GM11168 (cell line): ENCODE data around the gene DOCK9.

Experiments
- in situ Hi-C: fragments of 300-500 bp; cut with MboI; formaldehyde crosslinking; loops from one replicate; pipeline ENCODE4 v1.12.0; 2022; ENCODE audit warnings: low sequenced_read_pairs; ENCODE audit not compliant: unreplicated experiment

The DOCK9 gene

GRCh38 chr13:98839856-98840769 is 137.8 kb downstream of the DOCK9 start:
- in situ Hi-C loops: no loop called here

GRCh38 chr13:98838776-98839175 is 139.1 kb downstream of the DOCK9 start:
- in situ Hi-C loops: no loop called here

DNA sequence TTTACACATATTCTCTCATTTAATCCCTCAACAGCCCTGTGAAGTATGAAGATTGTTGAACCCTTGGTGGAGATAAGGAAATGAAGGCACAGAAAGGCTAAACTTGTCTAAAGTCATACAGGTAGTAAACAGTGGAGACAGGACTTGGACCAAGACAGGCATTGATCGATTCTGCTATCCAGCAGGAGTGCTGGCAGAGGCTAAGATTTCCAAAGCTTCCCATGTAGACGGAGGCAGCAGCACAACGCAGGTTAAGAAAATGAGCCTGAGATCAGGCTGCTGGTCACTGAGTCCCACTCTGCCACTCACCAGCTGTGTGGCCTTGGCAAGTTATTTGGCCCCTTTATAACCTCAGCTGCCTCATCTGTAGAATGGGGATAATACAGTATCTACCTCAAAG is 140.0 kb downstream of the DOCK9 start:
- in situ Hi-C loops: no loop called here

GRCh38 chr13:98835156-98835555 is 142.7 kb downstream of the DOCK9 start:
- in situ Hi-C loops: no loop called here

DNA sequence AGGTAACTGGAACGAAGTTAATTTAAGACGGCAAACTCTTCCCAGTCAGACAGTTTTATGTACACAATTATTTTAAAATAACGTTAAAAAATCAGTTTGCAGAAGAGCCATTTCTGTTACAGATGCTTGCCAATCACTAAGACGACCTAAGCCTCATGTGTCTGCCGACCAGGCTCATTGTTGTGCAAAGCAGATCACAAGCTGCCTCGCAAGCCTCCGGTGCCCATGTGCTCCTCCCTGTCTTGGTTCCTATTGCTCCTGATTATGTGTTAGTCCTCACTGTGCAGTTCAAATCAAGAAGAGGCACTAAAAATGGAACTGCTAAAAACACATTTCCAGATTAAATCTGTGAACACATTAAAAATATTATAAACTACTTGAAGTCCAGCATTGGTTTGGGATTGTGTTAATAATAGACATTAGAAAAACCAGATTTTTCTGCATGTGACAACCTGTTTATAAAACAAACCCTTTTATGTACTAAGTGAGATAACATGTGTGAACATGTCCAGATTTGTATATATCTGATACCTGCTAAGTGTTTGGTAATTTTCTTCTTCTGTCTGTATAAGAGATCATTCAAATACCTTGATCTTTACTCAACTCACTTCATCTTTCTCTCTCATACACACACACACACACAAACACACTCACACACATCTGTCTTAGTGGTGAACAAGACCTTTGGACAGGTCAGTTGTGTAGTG is 143.5 kb downstream of the DOCK9 start:
- in situ Hi-C loops: no loop called here

DNA sequence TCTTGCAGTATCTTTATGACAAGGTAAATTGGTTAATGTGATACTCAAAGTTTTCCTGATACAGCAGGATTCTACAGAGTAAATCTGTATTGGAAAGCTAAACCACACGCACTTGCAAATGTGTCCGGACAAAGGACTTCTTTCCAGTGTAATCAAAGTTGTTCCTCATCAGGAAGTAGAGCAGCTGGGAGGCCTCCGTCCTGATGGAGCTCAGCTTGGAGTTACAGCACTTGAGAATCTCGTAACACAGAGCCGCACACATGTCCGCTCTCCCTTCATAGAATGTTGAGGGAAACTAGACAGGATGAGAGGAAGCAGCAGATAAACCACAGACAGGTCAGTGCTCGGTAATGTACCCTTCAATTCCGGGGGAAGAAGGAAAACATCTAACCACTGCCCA is 146.6 kb downstream of the DOCK9 start:
- in situ Hi-C loops: no loop called here

DNA sequence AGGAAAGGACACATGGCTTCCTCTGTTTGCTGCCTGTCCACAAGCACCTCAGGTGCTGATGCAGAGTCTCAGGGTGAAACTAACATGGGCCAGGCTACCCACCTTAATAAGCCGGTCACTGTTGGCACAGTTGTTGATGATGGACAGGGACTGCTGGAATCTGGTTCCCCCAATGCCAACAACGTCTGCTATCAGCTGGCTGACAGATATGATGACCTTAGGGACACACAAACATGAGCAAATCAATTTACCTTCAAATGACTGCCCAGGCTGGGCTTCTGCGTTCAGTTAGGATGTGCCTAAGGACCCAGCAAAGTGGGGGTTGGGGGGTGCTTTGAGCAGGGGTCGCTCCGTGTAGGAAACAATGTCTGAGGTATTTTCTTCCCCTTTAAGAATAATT is 148.3 kb downstream of the DOCK9 start:
- in situ Hi-C loops: loop anchor here (10.0 kb wide), 1 partner anchor 115 kb away; no protein-coding TSS in a partner anchor

GRCh38 chr13:98828614-98829013 is 149.2 kb downstream of the DOCK9 start:
- in situ Hi-C loops: loop anchor here (10.0 kb wide), 1 partner anchor 114 kb away; no protein-coding TSS in a partner anchor

DNA sequence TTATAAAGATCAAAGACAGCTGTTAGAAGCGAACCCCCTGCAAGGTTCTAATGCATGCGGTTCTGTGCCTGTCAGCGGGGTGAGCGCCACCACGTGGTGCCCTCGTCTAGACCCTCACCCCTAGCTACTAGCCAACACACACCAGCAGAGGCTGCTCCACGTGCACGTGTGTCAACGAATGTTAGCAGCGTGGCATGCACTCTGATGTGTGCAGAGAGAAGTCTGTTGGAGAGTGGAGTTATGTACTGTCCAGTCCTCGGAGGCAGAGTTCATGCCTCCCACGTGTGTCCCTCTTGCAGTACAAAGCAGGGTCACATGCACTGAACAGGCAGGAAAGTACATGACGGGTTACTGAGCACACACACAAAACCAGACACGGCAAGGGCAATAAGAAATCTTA is 150.4 kb downstream of the DOCK9 start:
- in situ Hi-C loops: loop anchor here (10.0 kb wide), 1 partner anchor 113 kb away; no protein-coding TSS in a partner anchor

DNA sequence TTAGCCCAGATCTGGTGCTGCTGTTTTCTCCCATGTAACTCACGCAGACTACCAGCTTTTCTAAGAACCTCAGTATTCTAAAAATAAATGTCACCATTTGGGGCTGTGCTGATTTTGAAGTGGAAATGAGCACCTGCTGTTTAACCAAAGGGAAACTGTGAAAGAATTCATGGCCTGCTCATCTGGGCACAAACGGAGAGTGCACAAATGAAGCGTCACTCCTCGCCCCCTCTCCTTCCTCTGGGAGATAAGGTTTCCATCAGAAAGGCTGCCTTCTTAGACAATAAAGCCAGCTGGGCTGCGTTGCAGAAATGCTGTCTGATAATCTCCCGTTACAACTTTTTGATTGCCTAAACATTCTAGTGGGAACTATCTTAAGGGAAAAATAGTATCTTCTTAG is 151.7 kb downstream of the DOCK9 start:
- in situ Hi-C loops: loop anchor here (10.0 kb wide), 1 partner anchor 111 kb away; no protein-coding TSS in a partner anchor

GRCh38 chr13:98825659-98826058 is 152.2 kb downstream of the DOCK9 start:
- in situ Hi-C loops: loop anchor here (10.0 kb wide), 1 partner anchor 111 kb away; no protein-coding TSS in a partner anchor

DNA sequence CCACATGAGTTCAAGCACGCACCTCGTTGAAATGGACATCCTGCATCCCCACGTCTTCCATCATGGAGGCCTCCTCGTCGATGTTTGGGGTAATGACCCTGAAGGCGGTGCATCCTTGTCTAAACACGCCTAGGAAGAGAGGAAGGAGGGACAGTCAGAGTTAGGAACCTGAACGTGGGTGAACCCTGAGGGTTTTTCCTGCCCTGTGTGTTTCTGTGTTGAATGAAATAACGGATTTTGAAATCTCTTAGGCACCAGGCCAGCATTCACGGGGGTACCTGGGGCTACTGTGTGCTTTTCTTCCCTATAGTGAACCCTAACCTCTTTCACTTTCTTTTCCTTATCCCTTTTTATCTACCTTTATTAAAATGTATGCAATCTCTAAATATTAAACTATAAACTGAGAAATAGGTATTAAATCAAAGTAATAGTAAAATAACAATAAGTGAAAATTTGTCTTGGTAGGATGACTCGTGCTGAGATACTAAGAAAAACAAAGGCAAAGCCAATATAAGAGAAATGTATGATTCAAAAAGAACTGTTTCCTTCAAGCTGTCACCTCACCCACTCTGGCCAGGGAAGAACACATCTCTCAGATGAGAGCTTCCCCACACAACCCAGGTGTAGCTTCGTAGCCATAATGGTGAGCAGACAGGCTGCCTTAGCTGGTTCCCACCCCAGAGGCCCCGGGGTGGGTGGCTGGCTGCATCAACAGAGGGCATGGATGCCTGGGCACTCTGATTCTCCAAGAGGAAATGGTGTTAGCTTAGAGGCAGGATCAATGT is 153.3 kb downstream of the DOCK9 start:
- in situ Hi-C loops: loop anchor here (10.0 kb wide), 1 partner anchor 110 kb away; no protein-coding TSS in a partner anchor

DNA sequence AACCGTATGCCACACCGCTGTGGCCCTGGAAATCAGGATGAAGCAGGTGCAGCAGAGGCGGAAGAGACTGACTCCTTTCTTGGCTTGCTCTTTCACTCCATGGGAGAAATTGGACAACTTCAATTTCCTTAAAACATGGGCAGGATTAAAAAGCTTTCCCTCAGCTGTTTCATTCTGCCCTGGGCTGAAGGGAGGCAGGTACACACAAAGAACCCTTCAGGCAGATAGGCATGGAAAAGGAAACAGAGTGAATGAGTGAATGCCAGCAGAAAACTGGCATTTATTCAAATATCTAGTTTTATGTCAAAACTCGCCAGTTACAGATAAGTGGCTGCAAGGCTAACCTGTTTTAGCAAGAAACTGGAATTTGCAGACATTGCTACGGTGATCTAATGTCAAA is 154.4 kb downstream of the DOCK9 start:
- in situ Hi-C loops: loop anchor here (10.0 kb wide), 1 partner anchor 109 kb away; no protein-coding TSS in a partner anchor

DNA sequence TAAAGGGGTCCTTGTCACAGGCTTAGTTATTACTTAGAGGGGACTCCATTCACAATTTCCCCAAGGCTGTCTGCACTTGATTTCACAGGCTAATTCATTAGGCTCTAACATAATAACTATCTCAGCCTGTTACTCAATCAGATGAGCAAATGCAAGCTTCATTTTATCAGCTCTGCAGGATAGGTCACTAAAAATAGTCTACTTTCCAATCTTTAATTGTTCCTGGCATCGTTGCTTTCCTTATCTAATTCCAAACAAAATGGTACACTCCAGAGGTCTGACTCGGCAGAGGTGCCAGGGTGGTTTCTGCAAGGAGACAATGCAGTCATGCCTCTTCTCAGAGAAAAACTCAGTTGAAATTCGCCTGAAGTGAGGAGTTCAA is 155.6 kb downstream of the DOCK9 start:
- in situ Hi-C loops: loop anchor here (10.0 kb wide), 1 partner anchor 107 kb away; no protein-coding TSS in a partner anchor

GRCh38 chr13:98821372-98822224 is 156.3 kb downstream of the DOCK9 start:
- in situ Hi-C loops: loop anchor here (10.0 kb wide), 1 partner anchor 107 kb away; no protein-coding TSS in a partner anchor

DNA sequence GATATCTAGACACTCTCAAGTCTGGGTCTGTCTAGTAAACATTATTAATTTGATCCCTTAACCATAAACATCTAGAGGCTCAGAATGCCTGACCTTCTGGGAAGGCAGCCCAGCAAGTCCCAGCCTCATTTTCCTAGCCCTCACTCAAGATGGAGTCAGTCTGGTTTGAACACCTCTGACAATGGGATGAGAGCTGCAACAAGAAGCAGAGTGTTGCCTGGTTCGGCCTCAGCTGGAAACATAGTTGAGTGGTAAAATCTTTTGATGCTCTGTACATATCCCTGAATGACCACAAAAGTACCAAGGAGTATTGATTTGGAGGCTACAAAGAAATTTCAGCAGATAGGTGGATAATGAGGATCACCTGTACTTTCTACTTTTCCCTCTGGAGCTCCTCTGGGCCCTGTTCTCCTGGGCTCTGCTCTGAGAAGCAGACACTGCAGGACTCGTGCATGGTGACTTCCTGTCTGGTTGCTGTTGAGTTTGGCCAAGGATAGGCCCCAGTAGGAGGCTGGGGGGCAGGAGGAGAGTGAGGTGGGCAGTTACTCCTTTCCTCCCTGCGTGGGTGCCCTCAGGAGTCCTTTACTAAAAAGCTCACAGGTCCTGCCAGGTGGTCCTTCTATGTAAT is 157.0 kb downstream of the DOCK9 start:
- in situ Hi-C loops: loop anchor here (10.0 kb wide), 1 partner anchor 106 kb away; no protein-coding TSS in a partner anchor

- in situ Hi-C loops: loop anchor here (10.0 kb wide), 1 partner anchor 105 kb away; no protein-coding TSS in a partner anchor
These were observed 157.6 kb downstream of the DOCK9 start for GRCh38 chr13:98820300-98820699.

DNA sequence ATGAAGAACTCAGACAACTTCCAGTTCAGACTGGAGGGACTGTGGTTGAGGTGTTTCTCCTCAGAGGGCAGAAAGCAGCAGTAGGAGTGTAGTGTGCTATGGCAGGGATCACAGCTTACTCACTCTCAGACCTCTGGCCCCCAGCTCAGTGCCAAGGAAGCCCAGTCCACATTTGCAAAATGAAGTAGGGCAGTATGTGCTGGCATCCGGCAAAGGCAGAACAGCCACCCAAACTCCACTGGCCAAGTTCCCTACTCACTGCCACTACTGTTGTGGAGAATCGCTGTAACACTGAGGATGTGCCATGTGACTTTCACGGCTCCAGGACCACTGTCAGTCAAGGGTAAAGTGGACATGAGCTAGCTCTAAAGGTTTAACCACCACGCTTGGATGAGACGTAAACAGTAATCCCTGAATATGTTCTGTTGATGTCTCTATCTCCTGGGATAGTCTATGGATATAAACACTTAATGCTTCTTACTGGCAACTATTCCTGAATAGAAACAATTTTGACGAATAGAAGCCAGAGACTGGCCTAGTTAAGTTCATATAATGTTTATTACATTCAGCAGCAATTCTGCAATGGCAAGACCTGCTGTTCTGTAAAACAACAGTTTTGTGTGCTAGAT is 158.4 kb downstream of the DOCK9 start:
- in situ Hi-C loops: loop anchor here (10.0 kb wide), 1 partner anchor 105 kb away; no protein-coding TSS in a partner anchor
